ENCODE data around the gene IPO4. TPM values are rescaled to one million over a fixed set of nuclear protein-coding genes. Genes with fewer than 3 reads are reported as not detected.

The IPO4 gene
- polyA plus RNA-seq, 3 donors = 31.4 to 35.6 (median 33.1) TPM

- DNase-seq (ENCODE audit: low read depth in 3 of 3, low spot score in 2 of 3) = peak in 1 of 3 donors; percentile 78
Measured at GRCh38 chr14:24195186-24196070, 6.8 kb upstream of the IPO4 start, which contains the start of gene TM9SF1. Gene TM9SF1, minus strand, starts transcription at chr14:24195441. Its CDS starts 422 bp downstream, at chr14:24195019.

- no peak for DNase-seq (ENCODE audit: low read depth in 3 of 3, low spot score in 2 of 3)
Measured at GRCh38 chr14:24194873-24195185, 6.2 kb upstream of the IPO4 start.

- DNase-seq (ENCODE audit: low read depth in 3 of 3, low spot score in 2 of 3) = no peak
Measured at GRCh38 chr14:24194186-24194872, 5.7 kb upstream of the IPO4 start.

GRCh38 chr14:24192933-24193332 lies 4.3 kb upstream of the IPO4 start:
- DNase-seq (ENCODE audit: low read depth in 3 of 3, low spot score in 2 of 3) = no peak

- no peak for DNase-seq (ENCODE audit: low read depth in 3 of 3, low spot score in 2 of 3)
Measured at GRCh38 chr14:24190416-24190815, 1.8 kb upstream of the IPO4 start.

GRCh38 chr14:24189460-24189859 lies 844 bp upstream of the IPO4 start:
- no peak for DNase-seq (ENCODE audit: low read depth in 3 of 3, low spot score in 2 of 3)

GRCh38 chr14:24189059-24189375 lies 401 bp upstream of the IPO4 start:
- no peak for DNase-seq (ENCODE audit: low read depth in 3 of 3, low spot score in 2 of 3)

GRCh38 chr14:24187539-24187915 lies 1.1 kb downstream of the IPO4 start:
- DNase-seq (ENCODE audit: low read depth in 3 of 3, low spot score in 2 of 3) = no peak

GRCh38 chr14:24186831-24187538 lies 1.6 kb downstream of the IPO4 start:
- DNase-seq (ENCODE audit: low read depth in 3 of 3, low spot score in 2 of 3) = no peak

- no peak for DNase-seq (ENCODE audit: low read depth in 3 of 3, low spot score in 2 of 3)
Measured at GRCh38 chr14:24185741-24186140, 2.9 kb downstream of the IPO4 start.

GRCh38 chr14:24185026-24185425 lies 3.6 kb downstream of the IPO4 start:
- DNase-seq (ENCODE audit: low read depth in 3 of 3, low spot score in 2 of 3) = no peak

GRCh38 chr14:24184104-24184970 lies 4.3 kb downstream of the IPO4 start:
- no peak for DNase-seq (ENCODE audit: low read depth in 3 of 3, low spot score in 2 of 3)

GRCh38 chr14:24183014-24183481 lies 5.6 kb downstream of the IPO4 start:
- no peak for DNase-seq (ENCODE audit: low read depth in 3 of 3, low spot score in 2 of 3)

GRCh38 chr14:24182110-24182882 lies 6.3 kb downstream of the IPO4 start:
- no peak for DNase-seq (ENCODE audit: low read depth in 3 of 3, low spot score in 2 of 3)

- DNase-seq (ENCODE audit: low read depth in 3 of 3, low spot score in 2 of 3) = no peak
Measured at GRCh38 chr14:24181371-24182077, 7.1 kb downstream of the IPO4 start.

- no peak for DNase-seq (ENCODE audit: low read depth in 3 of 3, low spot score in 2 of 3)
Measured at GRCh38 chr14:24179961-24180796, 8.4 kb downstream of the IPO4 start.

GRCh38 chr14:24179294-24179960 lies 9.2 kb downstream of the IPO4 start:
- no peak for DNase-seq (ENCODE audit: low read depth in 3 of 3, low spot score in 2 of 3)
